Liver (tissue), 9 donors: ENCODE measurements around the gene MAPK8IP2. TPM values are rescaled to one million over a fixed set of nuclear protein-coding genes. Genes with fewer than 3 reads are reported as not detected.

Source experiments
- DNase-seq: peaks from one replicate; pipeline ENCODE4 v3.0.0-alpha.2; 2017; ENCODE audit warnings: low spot score
- H3K27ac ChIP-seq, 2 donors: one replicate each; pipeline ENCODE4 v1.7.0; 2013; ENCODE audit warnings: inconsistent platforms in 2 of 2, low read length in 2 of 2, control low read depth in 1 of 2, low read depth in 1 of 2, mild to moderate bottlenecking in 1 of 2
- H3K27me3 ChIP-seq, 4 donors: one replicate each; pipeline versions ENCODE4 v1.6.1 to v1.7.0; 2013; ENCODE audit warnings: low read length in 3 of 4, inconsistent platforms in 1 of 4, mild to moderate bottlenecking in 1 of 4, moderate library complexity in 1 of 4; ENCODE audit not compliant: control insufficient read depth in 4 of 4, insufficient read depth in 4 of 4
- H3K36me3 ChIP-seq, 4 donors: one replicate each; pipeline versions ENCODE4 v1.6.1 to v1.7.0; 2013; ENCODE audit warnings: low read length in 3 of 4, mild to moderate bottlenecking in 3 of 4, low read depth in 1 of 4, moderate library complexity in 1 of 4; ENCODE audit not compliant: control insufficient read depth in 4 of 4, insufficient read depth in 3 of 4
- H3K4me1 ChIP-seq, 4 donors: one replicate each; pipeline versions ENCODE4 v1.6.1 to v1.7.0; 2013; ENCODE audit warnings: low read length in 3 of 4, mild to moderate bottlenecking in 3 of 4, moderate library complexity in 1 of 4; ENCODE audit not compliant: control insufficient read depth in 4 of 4, insufficient read depth in 4 of 4
- H3K4me3 ChIP-seq, 3 donors: one replicate each; pipeline versions ENCODE4 v1.6.1 to v1.7.0; 2013; ENCODE audit warnings: low read length in 3 of 3, control low read depth in 1 of 3, low read depth in 1 of 3, mild to moderate bottlenecking in 1 of 3
- H3K9ac ChIP-seq, 2 donors: one replicate each; pipeline ENCODE4 v1.7.0; 2013; ENCODE audit warnings: low read length in 2 of 2, mild to moderate bottlenecking in 2 of 2, moderate library complexity in 2 of 2, control low read depth in 1 of 2, low read depth in 1 of 2
- H3K9me3 ChIP-seq, 4 donors: one replicate each; pipeline versions ENCODE4 v1.6.1 to v1.7.0; 2013; ENCODE audit warnings: low read length in 3 of 4; ENCODE audit not compliant: control insufficient read depth in 4 of 4
- EGR1 ChIP-seq, 2 donors: IDR thresholded peaks; 2 replicates each; pipeline ENCODE4 v1.6.1; 2016 to 2018; ENCODE audit warnings: antibody characterized with exemption in 2 of 2, low read depth in 2 of 2
- FOXA1 ChIP-seq: IDR thresholded peaks from 2 replicates; pipeline ENCODE4 v1.6.1; 2016; ENCODE audit warnings: antibody characterized with exemption
- FOXA2 ChIP-seq: IDR thresholded peaks from 2 replicates; pipeline ENCODE4 v1.6.1; 2016; ENCODE audit warnings: antibody characterized with exemption
- GABPA ChIP-seq, 2 donors: IDR thresholded peaks in 1 of 2; conservative IDR thresholded peaks in 1 of 2; 2 replicates each; pipeline ENCODE4 v1.6.1; 2016; ENCODE audit warnings: antibody characterized with exemption in 2 of 2, mild to moderate bottlenecking in 1 of 2, moderate library complexity in 1 of 2
- HNF4A ChIP-seq, 2 donors: conservative IDR thresholded peaks; 2 replicates each; pipeline ENCODE4 v1.6.1; 2016; ENCODE audit warnings: antibody characterized with exemption in 2 of 2, mild to moderate bottlenecking in 2 of 2
- HNF4G ChIP-seq: IDR thresholded peaks from 2 replicates; pipeline ENCODE4 v1.6.1; 2016; ENCODE audit warnings: antibody characterized with exemption
- NR2F2 ChIP-seq: IDR thresholded peaks from 2 replicates; pipeline ENCODE4 v1.6.1; 2016; ENCODE audit warnings: antibody characterized with exemption
- RXRA ChIP-seq, 2 donors: IDR thresholded peaks; 2 replicates each; pipeline ENCODE4 v1.6.1; 2017 to 2018; ENCODE audit warnings: antibody characterized with exemption in 2 of 2, mild to moderate bottlenecking in 1 of 2
- SP1 ChIP-seq: IDR thresholded peaks from 2 replicates; pipeline ENCODE4 v1.6.1; 2018; ENCODE audit warnings: antibody characterized with exemption, mild to moderate bottlenecking
- TAF1 ChIP-seq: conservative IDR thresholded peaks from 2 replicates; pipeline ENCODE4 v1.6.1; 2016; ENCODE audit warnings: antibody characterized with exemption, mild to moderate bottlenecking
- YY1 ChIP-seq: IDR thresholded peaks from 2 replicates; pipeline ENCODE4 v1.6.1; 2016; ENCODE audit warnings: antibody characterized with exemption, mild to moderate bottlenecking
- WGBS: extraction: QIAGEN DNeasy Blood & Tissue Kit; methylation state at CpG from one replicate; pipeline ENCODE4 v1.1.7; 2013; 5-methylcytosine and 5-hydroxymethylcytosine counted together
- polyA plus RNA-seq, 2 donors: library from polyadenylated mRNA; stranded (reverse) in 1 of 2; unstranded in 1 of 2; fragments of 200-250 nt in 1 of 2; fragments of >200 nt in 1 of 2; fragmentation: Nextera tagmentation in 1 of 2; extraction: Ambion mirVana in 1 of 2; gene quantifications; one replicate each; pipeline versions ENCODE4 v1.2.1 to v1.2.3, GENCODE V29; 2013 to 2015
- total RNA-seq, 2 donors: library from RNA; depleted of rRNA; stranded (reverse); fragments of >200 nt; gene quantifications; one replicate each; pipeline ENCODE4 v1.2.3, GENCODE V29; 2014
- TF ChIP-seq, protein P1 (sequence below): IDR thresholded peaks from 2 replicates; pipeline ENCODE4 v1.6.1; 2016; ENCODE audit warnings: antibody characterized with exemption
- TF ChIP-seq, protein P2 (sequence below): IDR thresholded peaks from 2 replicates; pipeline ENCODE4 v1.6.1; 2016; ENCODE audit warnings: antibody characterized with exemption
- TF ChIP-seq, protein P3 (sequence below): IDR thresholded peaks from 2 replicates; pipeline ENCODE4 v1.6.1; 2016; ENCODE audit warnings: antibody characterized with exemption
- TF ChIP-seq, protein P4 (sequence below): IDR thresholded peaks from 2 replicates; pipeline ENCODE4 v1.6.1; 2016; ENCODE audit warnings: antibody characterized with exemption, mild to moderate bottlenecking
- TF ChIP-seq, protein P5 (sequence below): fragments of 150-350 bp; IDR thresholded peaks from 2 replicates; pipeline ENCODE4 v1.5.1; 2017; ENCODE audit warnings: improper control_type of control experiment, low read depth, low read length; ENCODE audit not compliant: missing input control
- donor health status: healthy.
- donor health status: healthy.
- donor health status: healthy.
- donor health status: healthy.
- donor health status: healthy.

MAPK8IP2 gene
- total and polyA plus RNA-seq, 4 donors = 0.04 to 0.37 (median 0.13) TPM

DNA sequence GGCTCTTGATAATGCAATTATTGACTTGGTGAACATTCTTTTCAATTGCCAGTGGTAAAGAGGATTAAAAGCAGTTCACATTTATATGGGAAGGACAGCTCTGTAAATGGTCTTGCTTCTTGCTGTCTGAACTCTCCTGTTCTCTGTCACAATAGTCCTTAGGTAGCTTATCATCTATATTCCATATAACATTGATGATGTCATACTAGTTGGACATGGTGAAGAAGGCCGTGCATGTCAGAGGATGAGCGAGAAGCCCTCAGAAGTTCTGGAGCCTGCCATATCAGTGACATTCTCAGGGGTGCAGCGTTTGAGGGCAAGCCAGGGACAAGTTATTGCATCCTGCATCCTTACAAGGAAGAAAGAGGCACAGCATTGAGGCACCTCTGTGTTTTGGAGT lies 15.4 kb upstream of the MAPK8IP2 start (continued):
- TF ChIP-seq, protein P1, sequence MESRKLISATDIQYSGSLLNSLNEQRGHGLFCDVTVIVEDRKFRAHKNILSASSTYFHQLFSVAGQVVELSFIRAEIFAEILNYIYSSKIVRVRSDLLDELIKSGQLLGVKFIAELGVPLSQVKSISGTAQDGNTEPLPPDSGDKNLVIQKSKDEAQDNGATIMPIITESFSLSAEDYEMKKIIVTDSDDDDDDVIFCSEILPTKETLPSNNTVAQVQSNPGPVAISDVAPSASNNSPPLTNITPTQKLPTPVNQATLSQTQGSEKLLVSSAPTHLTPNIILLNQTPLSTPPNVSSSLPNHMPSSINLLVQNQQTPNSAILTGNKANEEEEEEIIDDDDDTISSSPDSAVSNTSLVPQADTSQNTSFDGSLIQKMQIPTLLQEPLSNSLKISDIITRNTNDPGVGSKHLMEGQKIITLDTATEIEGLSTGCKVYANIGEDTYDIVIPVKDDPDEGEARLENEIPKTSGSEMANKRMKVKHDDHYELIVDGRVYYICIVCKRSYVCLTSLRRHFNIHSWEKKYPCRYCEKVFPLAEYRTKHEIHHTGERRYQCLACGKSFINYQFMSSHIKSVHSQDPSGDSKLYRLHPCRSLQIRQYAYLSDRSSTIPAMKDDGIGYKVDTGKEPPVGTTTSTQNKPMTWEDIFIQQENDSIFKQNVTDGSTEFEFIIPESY = no peak
- TF ChIP-seq NR2F2 = no peak
- no peak for TF ChIP-seq SP1
- TF ChIP-seq, protein P2, sequence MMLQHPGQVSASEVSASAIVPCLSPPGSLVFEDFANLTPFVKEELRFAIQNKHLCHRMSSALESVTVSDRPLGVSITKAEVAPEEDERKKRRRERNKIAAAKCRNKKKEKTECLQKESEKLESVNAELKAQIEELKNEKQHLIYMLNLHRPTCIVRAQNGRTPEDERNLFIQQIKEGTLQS = no peak
- TF ChIP-seq GABPA (IDR thresholded peaks at IDR 0.05 in 1 of 2, conservative IDR thresholded peaks at IDR 0.05 in 1 of 2) = no peak
- no peak for TF ChIP-seq YY1
- no peak for TF ChIP-seq HNF4A (conservative IDR thresholded peaks at IDR 0.05)

DNA sequence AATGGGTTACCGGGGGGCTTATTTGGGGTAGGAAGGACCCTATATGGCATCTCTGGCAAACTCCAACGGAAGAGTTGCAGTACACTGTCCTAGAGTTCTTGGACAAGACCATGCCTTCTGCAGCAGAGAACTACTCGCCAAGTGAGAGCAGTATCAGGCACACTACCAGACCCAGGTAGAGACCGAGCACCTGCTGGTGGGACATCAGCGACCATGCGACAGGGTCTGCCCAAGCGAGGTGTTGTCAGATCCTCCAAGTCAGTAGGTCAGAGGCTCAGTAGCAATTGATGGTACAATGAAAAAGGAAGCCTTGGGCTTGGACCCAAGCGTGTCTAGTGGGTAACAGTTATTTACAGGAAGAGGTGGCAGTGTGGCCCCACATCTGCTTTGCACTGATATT lies 14.8 kb upstream of the MAPK8IP2 start:
- 94% methylated on average over 8 of the region's 8 CpGs for WGBS
- no peaks in the 10 kb centered on the region for H3K36me3 ChIP-seq
- no peak overlapping the region for H3K4me3 ChIP-seq
- DNase-seq = no peak
- no peak overlapping the region for H3K9ac ChIP-seq
- peaks cover 3 to 19% (median 15%) of the 10 kb centered on the region in 4 donors for H3K4me1 ChIP-seq
- no peaks in the 10 kb centered on the region for H3K9me3 ChIP-seq
- no peak overlapping the region for H3K27ac ChIP-seq
- no peak for TF ChIP-seq TAF1
- TF ChIP-seq, protein P3, sequence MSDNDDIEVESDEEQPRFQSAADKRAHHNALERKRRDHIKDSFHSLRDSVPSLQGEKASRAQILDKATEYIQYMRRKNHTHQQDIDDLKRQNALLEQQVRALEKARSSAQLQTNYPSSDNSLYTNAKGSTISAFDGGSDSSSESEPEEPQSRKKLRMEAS = no peak
- TF ChIP-seq HNF4G = no peak
- TF ChIP-seq NR2F2 = no peak
- TF ChIP-seq SP1 = no peak
- TF ChIP-seq, protein P1 = no peak
- no peak for TF ChIP-seq FOXA2
- TF ChIP-seq, protein P4, sequence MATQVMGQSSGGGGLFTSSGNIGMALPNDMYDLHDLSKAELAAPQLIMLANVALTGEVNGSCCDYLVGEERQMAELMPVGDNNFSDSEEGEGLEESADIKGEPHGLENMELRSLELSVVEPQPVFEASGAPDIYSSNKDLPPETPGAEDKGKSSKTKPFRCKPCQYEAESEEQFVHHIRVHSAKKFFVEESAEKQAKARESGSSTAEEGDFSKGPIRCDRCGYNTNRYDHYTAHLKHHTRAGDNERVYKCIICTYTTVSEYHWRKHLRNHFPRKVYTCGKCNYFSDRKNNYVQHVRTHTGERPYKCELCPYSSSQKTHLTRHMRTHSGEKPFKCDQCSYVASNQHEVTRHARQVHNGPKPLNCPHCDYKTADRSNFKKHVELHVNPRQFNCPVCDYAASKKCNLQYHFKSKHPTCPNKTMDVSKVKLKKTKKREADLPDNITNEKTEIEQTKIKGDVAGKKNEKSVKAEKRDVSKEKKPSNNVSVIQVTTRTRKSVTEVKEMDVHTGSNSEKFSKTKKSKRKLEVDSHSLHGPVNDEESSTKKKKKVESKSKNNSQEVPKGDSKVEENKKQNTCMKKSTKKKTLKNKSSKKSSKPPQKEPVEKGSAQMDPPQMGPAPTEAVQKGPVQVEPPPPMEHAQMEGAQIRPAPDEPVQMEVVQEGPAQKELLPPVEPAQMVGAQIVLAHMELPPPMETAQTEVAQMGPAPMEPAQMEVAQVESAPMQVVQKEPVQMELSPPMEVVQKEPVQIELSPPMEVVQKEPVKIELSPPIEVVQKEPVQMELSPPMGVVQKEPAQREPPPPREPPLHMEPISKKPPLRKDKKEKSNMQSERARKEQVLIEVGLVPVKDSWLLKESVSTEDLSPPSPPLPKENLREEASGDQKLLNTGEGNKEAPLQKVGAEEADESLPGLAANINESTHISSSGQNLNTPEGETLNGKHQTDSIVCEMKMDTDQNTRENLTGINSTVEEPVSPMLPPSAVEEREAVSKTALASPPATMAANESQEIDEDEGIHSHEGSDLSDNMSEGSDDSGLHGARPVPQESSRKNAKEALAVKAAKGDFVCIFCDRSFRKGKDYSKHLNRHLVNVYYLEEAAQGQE = no peak
- H3K27me3 ChIP-seq = no peaks in the 10 kb centered on the region

DNA sequence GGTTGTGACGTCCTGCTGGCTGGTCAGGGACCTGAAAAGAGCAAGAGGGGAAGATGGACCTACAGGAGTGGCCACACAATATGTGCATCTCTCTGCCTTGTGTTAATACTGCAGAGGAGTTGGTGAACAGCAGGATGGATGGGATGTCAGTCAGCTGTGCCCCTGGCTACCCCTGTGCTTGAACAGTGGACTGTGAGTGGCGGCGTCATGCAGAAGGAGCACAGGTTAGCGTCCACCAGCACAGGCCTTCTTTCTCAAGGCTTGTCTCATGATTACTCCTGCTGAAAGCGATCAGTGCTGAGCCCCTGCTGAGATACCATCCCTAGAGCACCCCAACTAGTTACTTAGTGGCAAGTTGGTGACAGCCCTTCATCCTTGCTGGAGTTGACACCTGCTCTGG lies 14.2 kb upstream of the MAPK8IP2 start:
- no peak overlapping the region for H3K4me3 ChIP-seq
- H3K36me3 ChIP-seq = no peaks in the 10 kb centered on the region
- peaks cover 3 to 15% (median 14%) of the 10 kb centered on the region in 4 donors for H3K4me1 ChIP-seq
- no peaks in the 10 kb centered on the region for H3K9me3 ChIP-seq
- 73% methylated on average over 5 of the region's 5 CpGs for WGBS
- H3K27me3 ChIP-seq = no peaks in the 10 kb centered on the region
- DNase-seq = no peak
- no peak overlapping the region for H3K27ac ChIP-seq
- no peak overlapping the region for H3K9ac ChIP-seq
- TF ChIP-seq, protein P2 = no peak
- TF ChIP-seq YY1 (no peak), FOXA1 (no peak), EGR1 (IDR thresholded peaks at IDR 0.05; ENCODE audit: low read depth in 2 of 2) (no peak), TAF1 (no peak), NR2F2 (no peak), RXRA (IDR thresholded peaks at IDR 0.05) (no peak)
- TF ChIP-seq, protein P5, sequence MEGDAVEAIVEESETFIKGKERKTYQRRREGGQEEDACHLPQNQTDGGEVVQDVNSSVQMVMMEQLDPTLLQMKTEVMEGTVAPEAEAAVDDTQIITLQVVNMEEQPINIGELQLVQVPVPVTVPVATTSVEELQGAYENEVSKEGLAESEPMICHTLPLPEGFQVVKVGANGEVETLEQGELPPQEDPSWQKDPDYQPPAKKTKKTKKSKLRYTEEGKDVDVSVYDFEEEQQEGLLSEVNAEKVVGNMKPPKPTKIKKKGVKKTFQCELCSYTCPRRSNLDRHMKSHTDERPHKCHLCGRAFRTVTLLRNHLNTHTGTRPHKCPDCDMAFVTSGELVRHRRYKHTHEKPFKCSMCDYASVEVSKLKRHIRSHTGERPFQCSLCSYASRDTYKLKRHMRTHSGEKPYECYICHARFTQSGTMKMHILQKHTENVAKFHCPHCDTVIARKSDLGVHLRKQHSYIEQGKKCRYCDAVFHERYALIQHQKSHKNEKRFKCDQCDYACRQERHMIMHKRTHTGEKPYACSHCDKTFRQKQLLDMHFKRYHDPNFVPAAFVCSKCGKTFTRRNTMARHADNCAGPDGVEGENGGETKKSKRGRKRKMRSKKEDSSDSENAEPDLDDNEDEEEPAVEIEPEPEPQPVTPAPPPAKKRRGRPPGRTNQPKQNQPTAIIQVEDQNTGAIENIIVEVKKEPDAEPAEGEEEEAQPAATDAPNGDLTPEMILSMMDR = no peak
- TF ChIP-seq, protein P4 = no peak
